ENCODE results near the gene RSU1. TPM values are rescaled to one million over a fixed set of nuclear protein-coding genes. Genes with fewer than 3 reads are reported as not detected.

RSU1 gene
- polyA plus RNA-seq, 3 donors, result 45.7 to 111 (median 100) TPM

DNA sequence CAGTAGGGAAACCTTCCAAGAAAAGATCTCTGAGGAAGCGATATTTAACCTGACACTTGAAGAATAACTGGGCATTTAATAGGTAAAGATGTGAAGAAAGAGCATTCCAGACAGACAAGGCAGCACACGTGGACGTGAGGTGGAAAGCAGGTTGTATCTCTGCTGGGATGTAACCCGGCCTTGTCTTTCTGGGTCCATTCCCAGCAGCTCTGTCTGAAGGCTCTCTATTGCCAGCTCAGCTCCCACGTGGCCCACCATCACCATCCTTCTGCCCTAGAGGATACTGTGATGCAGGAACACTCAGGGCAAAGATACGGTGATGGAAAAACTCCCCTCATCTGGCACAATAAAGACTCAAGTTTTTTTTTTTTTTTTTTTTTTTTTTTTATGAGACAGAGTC lies 137.7 kb downstream of the RSU1 start:
- Histone ChIP-seq H3K4me2 (replicated peaks; ENCODE audit: extremely low read depth, low read length, poor library complexity, severe bottlenecking) (no peak overlapping the region), H3K4me1 (ENCODE audit: control insufficient read depth in 1 of 2, insufficient read depth in 2 of 2, low read length in 2 of 2) (no peaks in the 10 kb centered on the region), H3K79me2 (ENCODE audit: insufficient read depth, low read length) (no peaks in the 10 kb centered on the region), H3K9me3 (replicated peaks in 1 of 2; ENCODE audit: control insufficient read depth in 1 of 2, insufficient read depth in 1 of 2, low read length in 2 of 2) (no peaks in the 10 kb centered on the region), H3K27me3 (ENCODE audit: control insufficient read depth in 2 of 2, insufficient read depth in 2 of 2, low read length in 2 of 2) (no peaks in the 10 kb centered on the region), H3K36me3 (replicated peaks in 1 of 2; ENCODE audit: control insufficient read depth in 1 of 2, insufficient read depth in 2 of 2, low read length in 2 of 2) (no peaks in the 10 kb centered on the region), H4K20me1 (ENCODE audit: insufficient read depth, low read length) (no peaks in the 10 kb centered on the region), H3K9ac (ENCODE audit: insufficient read depth, low read length, poor library complexity, severe bottlenecking) (no peak overlapping the region), H2AFZ (ENCODE audit: insufficient read depth, low read depth, low read length, poor library complexity, severe bottlenecking) (no peak overlapping the region), H3K27ac (ENCODE audit: low read depth in 1 of 2, low read length in 2 of 2) (no peak overlapping the region), H3K4me3 (replicated peaks in 1 of 3; ENCODE audit: low read depth in 2 of 3, low read length in 3 of 3) (no peak overlapping the region)
- DNase-seq, result no peak
- no peak for TF ChIP-seq CTCF (IDR thresholded peaks at IDR 0.05)
- Mint-ChIP-seq H3K4me1 (no peaks in the 10 kb centered on the region), H3K27ac (no peak overlapping the region), H3K9me3 (peaks cover 0 to 10% (median 5%) of the 10 kb centered on the region in 7 donors), H3K4me3 (no peak overlapping the region), H3K27me3 (ENCODE audit: low read depth in 3 of 3) (peaks cover 0 to 1% (median 0%) of the 10 kb centered on the region in 3 donors), H3K36me3 (peaks cover 22 to 23% of the 10 kb centered on the region in 2 donors)
- WGBS (ENCODE audit: insufficient coverage), result 100% methylated on average over 1 of the region's 6 CpGs
- intact Hi-C loops (cut with micrococcal nuclease), result no loop called here

- Histone ChIP-seq H3K9ac (ENCODE audit: insufficient read depth, low read length, poor library complexity, severe bottlenecking) (no peak overlapping the region), H3K27me3 (ENCODE audit: control insufficient read depth in 2 of 2, insufficient read depth in 2 of 2, low read length in 2 of 2) (no peaks in the 10 kb centered on the region), H3K4me3 (replicated peaks in 1 of 3; ENCODE audit: low read depth in 2 of 3, low read length in 3 of 3) (no peak overlapping the region), H3K27ac (ENCODE audit: low read depth in 1 of 2, low read length in 2 of 2) (no peak overlapping the region), H3K36me3 (replicated peaks in 1 of 2; ENCODE audit: control insufficient read depth in 1 of 2, insufficient read depth in 2 of 2, low read length in 2 of 2) (no peaks in the 10 kb centered on the region), H3K9me3 (replicated peaks in 1 of 2; ENCODE audit: control insufficient read depth in 1 of 2, insufficient read depth in 1 of 2, low read length in 2 of 2) (no peaks in the 10 kb centered on the region), H2AFZ (ENCODE audit: insufficient read depth, low read depth, low read length, poor library complexity, severe bottlenecking) (no peak overlapping the region), H3K4me2 (replicated peaks; ENCODE audit: extremely low read depth, low read length, poor library complexity, severe bottlenecking) (no peak overlapping the region), H3K79me2 (ENCODE audit: insufficient read depth, low read length) (no peaks in the 10 kb centered on the region), H4K20me1 (ENCODE audit: insufficient read depth, low read length) (no peaks in the 10 kb centered on the region), H3K4me1 (ENCODE audit: control insufficient read depth in 1 of 2, insufficient read depth in 2 of 2, low read length in 2 of 2) (no peaks in the 10 kb centered on the region)
- intact Hi-C loops (cut with micrococcal nuclease), result no loop called here
- Mint-ChIP-seq H3K36me3 (peaks cover 12 to 21% of the 10 kb centered on the region in 2 donors), H3K27ac (no peak overlapping the region), H3K4me1 (no peaks in the 10 kb centered on the region), H3K27me3 (ENCODE audit: low read depth in 3 of 3) (peaks cover 0 to 3% (median 1%) of the 10 kb centered on the region in 3 donors), H3K9me3 (peaks cover 0 to 10% (median 5%) of the 10 kb centered on the region in 7 donors), H3K4me3 (no peak overlapping the region)
- no CpG with 5 or more reads among the region's 2 CpGs for WGBS (ENCODE audit: insufficient coverage)
- TF ChIP-seq CTCF (IDR thresholded peaks at IDR 0.05), result no peak
- no peak for DNase-seq
These were observed 141.9 kb downstream of the RSU1 start for GRCh38 chr10:16675334-16675733.
